HFF-Myc (cell line): ENCODE results near the gene TMEM190.
A peak's percentile ranks its signal among the peaks of the same experiment; 100 is the strongest.

ENCODE experiments used
- DNase-seq: peaks from one replicate; pipeline ENCODE4 v3.0.0-alpha.2; 2011; ENCODE audit warnings: low read depth; ENCODE audit errors: extremely low read depth
- H3K4me3 ChIP-seq: replicated peaks from 2 replicates; pipeline ENCODE4 v1.5.1; 2011; ENCODE audit warnings: low read depth, mild to moderate bottlenecking, control low read depth, low read length
- TF ChIP-seq, protein P1 (sequence below): IDR thresholded peaks from 2 replicates; pipeline ENCODE4 v1.5.1; 2012; ENCODE audit warnings: mild to moderate bottlenecking, low read depth, low read length, control low read depth; ENCODE audit errors: missing control alignments

TMEM190 gene

DNA sequence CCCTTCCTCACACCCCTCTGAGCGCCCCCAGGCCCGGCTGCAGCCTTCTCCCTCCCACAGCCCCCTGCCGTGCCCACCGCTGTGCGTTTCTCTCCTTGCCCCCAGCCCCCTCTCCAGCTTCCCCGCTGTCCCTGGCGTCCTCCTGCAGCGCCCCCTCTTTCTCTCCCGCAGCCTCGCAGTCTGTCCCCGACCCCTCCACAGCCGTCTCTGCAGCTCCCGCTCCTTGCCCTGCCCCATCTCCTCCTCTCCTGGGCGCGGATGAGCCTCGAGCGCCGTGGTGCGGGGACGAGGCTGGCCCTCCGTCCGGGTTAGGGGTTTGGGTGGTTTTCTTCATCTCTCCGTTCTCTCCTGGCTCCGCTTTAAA is 35.9 kb upstream of the TMEM190 start:
- H3K4me3 ChIP-seq: peak overlapping the region; percentile 67
- no peak for DNase-seq
- TF ChIP-seq, protein P1, sequence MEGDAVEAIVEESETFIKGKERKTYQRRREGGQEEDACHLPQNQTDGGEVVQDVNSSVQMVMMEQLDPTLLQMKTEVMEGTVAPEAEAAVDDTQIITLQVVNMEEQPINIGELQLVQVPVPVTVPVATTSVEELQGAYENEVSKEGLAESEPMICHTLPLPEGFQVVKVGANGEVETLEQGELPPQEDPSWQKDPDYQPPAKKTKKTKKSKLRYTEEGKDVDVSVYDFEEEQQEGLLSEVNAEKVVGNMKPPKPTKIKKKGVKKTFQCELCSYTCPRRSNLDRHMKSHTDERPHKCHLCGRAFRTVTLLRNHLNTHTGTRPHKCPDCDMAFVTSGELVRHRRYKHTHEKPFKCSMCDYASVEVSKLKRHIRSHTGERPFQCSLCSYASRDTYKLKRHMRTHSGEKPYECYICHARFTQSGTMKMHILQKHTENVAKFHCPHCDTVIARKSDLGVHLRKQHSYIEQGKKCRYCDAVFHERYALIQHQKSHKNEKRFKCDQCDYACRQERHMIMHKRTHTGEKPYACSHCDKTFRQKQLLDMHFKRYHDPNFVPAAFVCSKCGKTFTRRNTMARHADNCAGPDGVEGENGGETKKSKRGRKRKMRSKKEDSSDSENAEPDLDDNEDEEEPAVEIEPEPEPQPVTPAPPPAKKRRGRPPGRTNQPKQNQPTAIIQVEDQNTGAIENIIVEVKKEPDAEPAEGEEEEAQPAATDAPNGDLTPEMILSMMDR: no peak

DNA sequence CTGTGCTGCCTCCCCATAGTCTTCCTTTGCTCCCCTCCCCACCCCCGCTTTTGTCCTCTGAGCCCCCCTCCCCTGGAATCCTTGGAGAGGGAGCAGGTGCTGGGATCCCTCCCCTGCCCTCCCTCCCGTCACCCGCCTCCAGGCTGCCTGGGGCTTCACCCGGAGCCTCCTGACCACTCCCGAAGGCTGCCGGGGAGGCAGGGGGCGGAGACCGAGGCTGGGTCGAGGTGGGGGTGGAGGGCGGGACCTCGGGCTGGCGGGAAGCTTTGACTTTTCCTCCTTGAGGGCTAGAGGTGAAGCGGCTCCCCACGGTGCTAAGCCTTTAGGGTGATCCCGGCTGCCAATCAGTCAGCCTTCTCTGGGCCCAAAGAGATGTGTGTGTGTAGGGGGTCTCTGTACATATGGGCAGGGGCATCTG is 35.4 kb upstream of the TMEM190 start:
- peak overlapping the region; percentile 67 for H3K4me3 ChIP-seq
- TF ChIP-seq, protein P1: no peak
- DNase-seq: no peak

- peak overlapping the region; percentile 67 for H3K4me3 ChIP-seq
- no peak for DNase-seq
- TF ChIP-seq, protein P1: no peak
Observed at GRCh38 chr19:55341595-55342531, 34.8 kb upstream of the TMEM190 start.

- no peak overlapping the region for H3K4me3 ChIP-seq
- DNase-seq: no peak
- TF ChIP-seq, protein P1: no peak
Observed at GRCh38 chr19:55344444-55344843, 32.2 kb upstream of the TMEM190 start.

DNA sequence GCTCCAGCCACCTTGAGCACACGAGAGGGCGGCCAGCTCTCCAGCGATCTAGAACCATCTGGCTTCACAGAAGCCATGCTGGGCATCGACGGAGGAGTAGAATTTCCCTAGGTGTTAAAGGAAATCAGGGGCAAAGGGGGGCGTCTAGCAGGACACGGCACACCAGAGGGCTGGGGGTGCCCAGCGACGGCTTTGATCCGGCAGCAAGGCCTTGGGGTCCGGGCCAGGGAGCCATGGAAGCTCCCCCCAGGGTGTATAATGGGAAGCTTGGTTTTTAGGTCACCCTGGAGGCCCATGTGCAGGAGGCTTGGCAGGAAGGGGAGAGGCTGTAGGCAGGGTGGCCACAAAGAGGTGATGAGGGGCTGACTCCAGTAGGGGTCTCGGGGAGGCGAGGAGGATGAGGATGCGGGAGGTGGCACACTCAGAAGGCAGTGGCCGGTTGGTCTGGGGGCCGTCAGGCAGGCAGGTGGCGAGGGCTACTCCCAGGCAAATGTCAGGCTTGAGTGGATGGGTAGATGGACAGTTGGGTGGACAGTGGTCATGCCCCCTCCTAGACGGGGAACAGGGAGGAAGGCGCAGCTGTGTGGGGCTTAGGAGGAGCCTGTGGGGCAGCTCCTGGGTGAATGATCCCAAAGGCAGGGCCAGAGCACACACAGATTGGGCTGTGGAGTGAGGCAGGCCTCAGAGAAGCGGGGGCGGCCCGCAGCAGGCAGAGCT is 31.4 kb upstream of the TMEM190 start:
- TF ChIP-seq, protein P1: no peak
- no peak overlapping the region for H3K4me3 ChIP-seq
- no peak for DNase-seq

GRCh38 chr19:55345818-55346724 is 30.6 kb upstream of the TMEM190 start:
- DNase-seq: no peak
- H3K4me3 ChIP-seq: no peak overlapping the region
- TF ChIP-seq, protein P1: no peak
